ENCODE measurements around the gene PIGR.

The PIGR gene

GRCh38 chr1:206944703-206945102 lies 1.6 kb downstream of the PIGR start:
- TF ChIP-seq YY1 (IDR thresholded peaks at IDR 0.05; ENCODE audit: insufficient read depth, insufficient read length) (no peak), ZNF274 (IDR thresholded peaks at IDR 0.05; ENCODE audit: low read depth, low read length) (no peak), SUZ12 (IDR thresholded peaks at IDR 0.05; ENCODE audit: extremely low read depth, insufficient read depth, insufficient read length) (no peak)
- H3K9ac ChIP-seq (ENCODE audit: insufficient read length, low read depth): no peak overlapping the region
- no peak overlapping the region for H3K4me3 ChIP-seq (ENCODE audit: insufficient read length, low read depth)
- no peaks in the 10 kb centered on the region for H3K4me1 ChIP-seq (ENCODE audit: insufficient read depth, insufficient read length)
- H3K9me3 ChIP-seq (ENCODE audit: insufficient read depth, low read length): peaks cover 6% of the 10 kb centered on the region; the same call in 1 of the 2 replicates
- H3K36me3 ChIP-seq (ENCODE audit: insufficient read depth, insufficient read length, low read length): no peaks in the 10 kb centered on the region
- no peak for DNase-seq (ENCODE audit: low read depth, low spot score)
- peaks cover 3% of the 10 kb centered on the region for H3K27me3 ChIP-seq (ENCODE audit: insufficient read depth, insufficient read length)

GRCh38 chr1:206941766-206942418 lies 4.4 kb downstream of the PIGR start:
- Histone ChIP-seq H3K36me3 (ENCODE audit: insufficient read depth, insufficient read length, low read length) (no peaks in the 10 kb centered on the region), H3K4me1 (ENCODE audit: insufficient read depth, insufficient read length) (no peaks in the 10 kb centered on the region), H3K4me3 (ENCODE audit: insufficient read length, low read depth) (no peak overlapping the region), H3K27me3 (ENCODE audit: insufficient read depth, insufficient read length) (peaks cover 3% of the 10 kb centered on the region), H3K9me3 (ENCODE audit: insufficient read depth, low read length) (no peaks in the 10 kb centered on the region), H3K9ac (ENCODE audit: insufficient read length, low read depth) (no peak overlapping the region)
- no peak for DNase-seq (ENCODE audit: low read depth, low spot score)
- no peak for TF ChIP-seq ZNF274 (IDR thresholded peaks at IDR 0.05; ENCODE audit: low read depth, low read length)
- TF ChIP-seq YY1 (IDR thresholded peaks at IDR 0.05; ENCODE audit: insufficient read depth, insufficient read length): no peak
- no peak for TF ChIP-seq SUZ12 (IDR thresholded peaks at IDR 0.05; ENCODE audit: extremely low read depth, insufficient read depth, insufficient read length)

- TF ChIP-seq ZNF274 (IDR thresholded peaks at IDR 0.05; ENCODE audit: low read depth, low read length): no peak
- no peak for TF ChIP-seq YY1 (IDR thresholded peaks at IDR 0.05; ENCODE audit: insufficient read depth, insufficient read length)
- no peak for TF ChIP-seq SUZ12 (IDR thresholded peaks at IDR 0.05; ENCODE audit: extremely low read depth, insufficient read depth, insufficient read length)
- Histone ChIP-seq H3K9me3 (ENCODE audit: insufficient read depth, low read length) (no peaks in the 10 kb centered on the region), H3K9ac (ENCODE audit: insufficient read length, low read depth) (no peak overlapping the region), H3K27me3 (ENCODE audit: insufficient read depth, insufficient read length) (peaks cover 3% of the 10 kb centered on the region), H3K4me3 (ENCODE audit: insufficient read length, low read depth) (no peak overlapping the region), H3K36me3 (ENCODE audit: insufficient read depth, insufficient read length, low read length) (no peaks in the 10 kb centered on the region), H3K4me1 (ENCODE audit: insufficient read depth, insufficient read length) (no peaks in the 10 kb centered on the region)
- no peak for DNase-seq (ENCODE audit: low read depth, low spot score)
Observed at GRCh38 chr1:206940588-206940936, 5.7 kb downstream of the PIGR start.

- H3K36me3 ChIP-seq (ENCODE audit: insufficient read depth, insufficient read length, low read length): no peaks in the 10 kb centered on the region
- TF ChIP-seq SUZ12 (IDR thresholded peaks at IDR 0.05; ENCODE audit: extremely low read depth, insufficient read depth, insufficient read length): no peak
- no peak for TF ChIP-seq ZNF274 (IDR thresholded peaks at IDR 0.05; ENCODE audit: low read depth, low read length)
- TF ChIP-seq YY1 (IDR thresholded peaks at IDR 0.05; ENCODE audit: insufficient read depth, insufficient read length): no peak
- no peak overlapping the region for H3K9ac ChIP-seq (ENCODE audit: insufficient read length, low read depth)
- no peak for DNase-seq (ENCODE audit: low read depth, low spot score)
- H3K9me3 ChIP-seq (ENCODE audit: insufficient read depth, low read length): no peaks in the 10 kb centered on the region
- H3K27me3 ChIP-seq (ENCODE audit: insufficient read depth, insufficient read length): peaks cover under 1% of the 10 kb centered on the region
- H3K4me3 ChIP-seq (ENCODE audit: insufficient read length, low read depth): no peak overlapping the region
- H3K4me1 ChIP-seq (ENCODE audit: insufficient read depth, insufficient read length): no peaks in the 10 kb centered on the region
Observed at GRCh38 chr1:206939841-206940587, 6.3 kb downstream of the PIGR start.

- Histone ChIP-seq H3K9me3 (ENCODE audit: insufficient read depth, low read length) (no peaks in the 10 kb centered on the region), H3K27me3 (ENCODE audit: insufficient read depth, insufficient read length) (no peaks in the 10 kb centered on the region), H3K4me1 (ENCODE audit: insufficient read depth, insufficient read length) (no peaks in the 10 kb centered on the region), H3K36me3 (ENCODE audit: insufficient read depth, insufficient read length, low read length) (no peaks in the 10 kb centered on the region), H3K9ac (ENCODE audit: insufficient read length, low read depth) (no peak overlapping the region), H3K4me3 (ENCODE audit: insufficient read length, low read depth) (no peak overlapping the region)
- DNase-seq (ENCODE audit: low read depth, low spot score): no peak
- TF ChIP-seq ZNF274 (IDR thresholded peaks at IDR 0.05; ENCODE audit: low read depth, low read length) (no peak), YY1 (IDR thresholded peaks at IDR 0.05; ENCODE audit: insufficient read depth, insufficient read length) (no peak), SUZ12 (IDR thresholded peaks at IDR 0.05; ENCODE audit: extremely low read depth, insufficient read depth, insufficient read length) (no peak)
Observed at GRCh38 chr1:206939131-206939530, 7.1 kb downstream of the PIGR start.

GRCh38 chr1:206937425-206937824 lies 8.8 kb downstream of the PIGR start:
- DNase-seq (ENCODE audit: low read depth, low spot score): no peak
- H3K4me3 ChIP-seq (ENCODE audit: insufficient read length, low read depth): no peak overlapping the region
- H3K36me3 ChIP-seq (ENCODE audit: insufficient read depth, insufficient read length, low read length): no peaks in the 10 kb centered on the region
- TF ChIP-seq ZNF274 (IDR thresholded peaks at IDR 0.05; ENCODE audit: low read depth, low read length) (no peak), SUZ12 (IDR thresholded peaks at IDR 0.05; ENCODE audit: extremely low read depth, insufficient read depth, insufficient read length) (no peak), YY1 (IDR thresholded peaks at IDR 0.05; ENCODE audit: insufficient read depth, insufficient read length) (no peak)
- H3K9ac ChIP-seq (ENCODE audit: insufficient read length, low read depth): no peak overlapping the region
- H3K4me1 ChIP-seq (ENCODE audit: insufficient read depth, insufficient read length): no peaks in the 10 kb centered on the region
- no peaks in the 10 kb centered on the region for H3K9me3 ChIP-seq (ENCODE audit: insufficient read depth, low read length)
- no peaks in the 10 kb centered on the region for H3K27me3 ChIP-seq (ENCODE audit: insufficient read depth, insufficient read length)

- Histone ChIP-seq H3K4me1 (ENCODE audit: insufficient read depth, insufficient read length) (no peaks in the 10 kb centered on the region), H3K4me3 (ENCODE audit: insufficient read length, low read depth) (no peak overlapping the region)
- peak; percentile 79 for DNase-seq (ENCODE audit: low read depth, low spot score)
Observed at GRCh38 chr1:206935491-206936067, 10.7 kb downstream of the PIGR start.

More at GRCh38 chr1:206935491-206936067, 10.7 kb downstream of the PIGR start:
- H3K9ac ChIP-seq (ENCODE audit: insufficient read length, low read depth): no peak overlapping the region
- H3K9me3 ChIP-seq (ENCODE audit: insufficient read depth, low read length): no peaks in the 10 kb centered on the region
- TF ChIP-seq SUZ12 (IDR thresholded peaks at IDR 0.05; ENCODE audit: extremely low read depth, insufficient read depth, insufficient read length) (no peak), ZNF274 (IDR thresholded peaks at IDR 0.05; ENCODE audit: low read depth, low read length) (no peak), YY1 (IDR thresholded peaks at IDR 0.05; ENCODE audit: insufficient read depth, insufficient read length) (no peak)
- no peaks in the 10 kb centered on the region for H3K27me3 ChIP-seq (ENCODE audit: insufficient read depth, insufficient read length)
- H3K36me3 ChIP-seq (ENCODE audit: insufficient read depth, insufficient read length, low read length): no peaks in the 10 kb centered on the region

Data from NT2/D1 (cell line).